Mononuclear cell (primary cell): ENCODE results near the gene CBARP. TPM values are rescaled to one million over a fixed set of nuclear protein-coding genes. Genes with fewer than 3 reads are reported as not detected.

Experiments
- H3K27me3 ChIP-seq: 2 replicates; pipeline ENCODE4 v1.6.0; 2011; ENCODE audit warnings: low read length, control low read depth; ENCODE audit not compliant: insufficient read depth
- H3K4me1 ChIP-seq: 2 replicates; pipeline ENCODE4 v1.5.1; 2011; ENCODE audit warnings: mild to moderate bottlenecking, low read length, control low read depth; ENCODE audit not compliant: insufficient read depth
- H3K4me3 ChIP-seq: 2 replicates; pipeline ENCODE4 v1.5.1; 2011; ENCODE audit warnings: mild to moderate bottlenecking, low read length, moderate library complexity
- H3K9me3 ChIP-seq: 2 replicates; pipeline ENCODE4 v1.5.1; 2011; ENCODE audit warnings: low read depth, mild to moderate bottlenecking, control low read depth, low read length
- total RNA-seq: library from RNA; depleted of rRNA; stranded (reverse); fragments of >200 nt; gene quantifications from one replicate; pipeline ENCODE4 v1.2.3, GENCODE V29; 2012

Gene CBARP
- total RNA-seq, 1 donor = not detected

- Histone ChIP-seq H3K9me3 (no peaks in the 10 kb centered on the region), H3K27me3 (no peaks in the 10 kb centered on the region), H3K4me1 (peaks cover 94% of the 10 kb centered on the region), H3K4me3 (peak overlapping the region; percentile 62)
These were observed 23.7 kb upstream of the CBARP start for GRCh38 chr19:1261538-1261797.

- H3K4me1 ChIP-seq = peaks cover 94% of the 10 kb centered on the region
- peak overlapping the region; percentile 62 for H3K4me3 ChIP-seq
These were observed 23.1 kb upstream of the CBARP start for GRCh38 chr19:1260749-1261537.

GRCh38 chr19:1259876-1260748 lies 22.3 kb upstream of the CBARP start:
- H3K4me3 ChIP-seq = peak overlapping the region; percentile 40
- peaks cover 95% of the 10 kb centered on the region for H3K4me1 ChIP-seq

More at GRCh38 chr19:1260749-1261537, 23.1 kb upstream of the CBARP start:
- no peaks in the 10 kb centered on the region for H3K9me3 ChIP-seq
- H3K27me3 ChIP-seq = no peaks in the 10 kb centered on the region

GRCh38 chr19:1259206-1259875 lies 21.5 kb upstream of the CBARP start:
- Histone ChIP-seq H3K27me3 (no peaks in the 10 kb centered on the region), H3K4me1 (peaks cover 95% of the 10 kb centered on the region), H3K4me3 (peak overlapping the region; percentile 40), H3K9me3 (no peaks in the 10 kb centered on the region)

More at GRCh38 chr19:1259876-1260748, 22.3 kb upstream of the CBARP start:
- no peaks in the 10 kb centered on the region for H3K27me3 ChIP-seq
- no peaks in the 10 kb centered on the region for H3K9me3 ChIP-seq

GRCh38 chr19:1258707-1259205 lies 21.0 kb upstream of the CBARP start:
- peak overlapping the region; percentile 40 for H3K4me3 ChIP-seq

GRCh38 chr19:1258163-1258492 lies 20.3 kb upstream of the CBARP start:
- no peaks in the 10 kb centered on the region for H3K27me3 ChIP-seq
- H3K4me1 ChIP-seq = peaks cover 95% of the 10 kb centered on the region
- no peaks in the 10 kb centered on the region for H3K9me3 ChIP-seq
- H3K4me3 ChIP-seq = no peak overlapping the region

More at GRCh38 chr19:1258707-1259205, 21.0 kb upstream of the CBARP start:
- Histone ChIP-seq H3K9me3 (no peaks in the 10 kb centered on the region), H3K27me3 (no peaks in the 10 kb centered on the region), H3K4me1 (peaks cover 95% of the 10 kb centered on the region)

GRCh38 chr19:1257475-1258162 lies 19.8 kb upstream of the CBARP start:
- Histone ChIP-seq H3K27me3 (no peaks in the 10 kb centered on the region), H3K4me3 (no peak overlapping the region), H3K4me1 (peaks cover 90% of the 10 kb centered on the region), H3K9me3 (no peaks in the 10 kb centered on the region)

GRCh38 chr19:1256646-1257474 lies 19.1 kb upstream of the CBARP start:
- Histone ChIP-seq H3K4me3 (no peak overlapping the region), H3K4me1 (peaks cover 83% of the 10 kb centered on the region), H3K9me3 (no peaks in the 10 kb centered on the region), H3K27me3 (no peaks in the 10 kb centered on the region)

GRCh38 chr19:1255186-1256161 lies 17.7 kb upstream of the CBARP start:
- Histone ChIP-seq H3K4me3 (no peak overlapping the region), H3K27me3 (no peaks in the 10 kb centered on the region), H3K4me1 (peaks cover 73% of the 10 kb centered on the region), H3K9me3 (no peaks in the 10 kb centered on the region)

GRCh38 chr19:1254530-1255185 lies 16.9 kb upstream of the CBARP start:
- Histone ChIP-seq H3K27me3 (no peaks in the 10 kb centered on the region), H3K4me1 (peaks cover 65% of the 10 kb centered on the region), H3K4me3 (no peak overlapping the region), H3K9me3 (no peaks in the 10 kb centered on the region)

- no peaks in the 10 kb centered on the region for H3K27me3 ChIP-seq
- peaks cover 60% of the 10 kb centered on the region for H3K4me1 ChIP-seq
- no peaks in the 10 kb centered on the region for H3K9me3 ChIP-seq
- H3K4me3 ChIP-seq = no peak overlapping the region
These were observed 16.3 kb upstream of the CBARP start for GRCh38 chr19:1254081-1254527.

- Histone ChIP-seq H3K4me1 (peaks cover 54% of the 10 kb centered on the region), H3K9me3 (no peaks in the 10 kb centered on the region)
These were observed 15.8 kb upstream of the CBARP start for GRCh38 chr19:1253514-1254080.

More at GRCh38 chr19:1253514-1254080, 15.8 kb upstream of the CBARP start:
- peak overlapping the region; percentile 41 for H3K4me3 ChIP-seq
- no peaks in the 10 kb centered on the region for H3K27me3 ChIP-seq
